Fibroblast of mammary gland (primary cell): ENCODE data around the gene CEP152.

Source experiments
- DNase-seq: peaks from one replicate; pipeline ENCODE4 v3.0.0-alpha.2; 2010; ENCODE audit warnings: low read depth
- H3K4me3 ChIP-seq: 2 replicates; pipeline ENCODE4 v1.5.1; 2011; ENCODE audit warnings: low read depth, mild to moderate bottlenecking, low read length, moderate library complexity; ENCODE audit not compliant: control insufficient read depth
- CTCF ChIP-seq: conservative IDR thresholded peaks from 2 replicates; pipeline ENCODE4 v1.5.1; 2011; ENCODE audit warnings: low read depth, low read length, inconsistent platforms; ENCODE audit not compliant: control insufficient read depth, insufficient read depth

Gene CEP152

DNA sequence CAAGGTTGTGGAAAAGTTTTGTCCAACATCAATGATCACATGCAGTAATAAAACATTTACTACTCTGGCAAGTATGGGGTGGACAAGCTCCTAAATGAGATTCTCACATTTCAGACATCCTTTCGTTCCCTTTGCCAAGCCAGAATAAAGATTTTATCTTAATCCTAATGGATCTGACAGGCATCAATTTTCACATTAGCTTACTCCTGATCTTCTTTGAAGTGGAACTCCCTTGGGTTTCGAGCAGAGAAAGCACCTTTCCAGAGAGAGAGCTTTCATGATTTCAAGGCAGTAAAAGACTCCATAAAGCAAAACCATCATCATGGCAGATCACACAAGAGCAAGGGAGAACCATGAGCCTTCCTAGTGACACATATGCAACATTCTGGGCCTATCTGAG is 39.8 kb upstream of the CEP152 start:
- no peak for DNase-seq
- no peak overlapping the region for H3K4me3 ChIP-seq
- no peak for TF ChIP-seq CTCF

- DNase-seq: no peak
- H3K4me3 ChIP-seq: no peak overlapping the region
- TF ChIP-seq CTCF: no peak
These were observed 34.3 kb upstream of the CEP152 start for GRCh38 chr15:48845123-48845522.

- no peak for DNase-seq
- no peak for TF ChIP-seq CTCF
- H3K4me3 ChIP-seq: no peak overlapping the region
These were observed 31.6 kb upstream of the CEP152 start for GRCh38 chr15:48842501-48842900.

DNA sequence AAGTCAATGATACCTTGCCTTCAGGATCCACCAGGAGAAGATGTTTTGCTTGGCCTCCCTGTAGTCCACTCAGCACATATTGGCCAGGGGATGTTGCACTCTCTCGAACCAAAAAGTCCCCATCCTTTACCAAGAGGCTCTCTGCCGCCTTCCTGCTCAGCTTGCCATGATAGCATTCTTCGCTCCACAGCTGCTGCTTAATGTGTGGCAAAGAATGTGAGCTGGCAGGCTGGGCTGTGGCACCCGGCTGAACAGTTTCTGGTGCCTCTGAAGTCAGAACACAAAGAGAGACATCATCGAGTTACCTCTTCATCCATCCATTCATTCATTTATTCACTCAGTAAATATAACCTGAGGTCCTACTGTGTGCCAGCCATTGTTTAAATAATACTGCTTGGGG is 23.9 kb upstream of the CEP152 start:
- no peak for TF ChIP-seq CTCF
- no peak for DNase-seq
- H3K4me3 ChIP-seq: no peak overlapping the region

DNA sequence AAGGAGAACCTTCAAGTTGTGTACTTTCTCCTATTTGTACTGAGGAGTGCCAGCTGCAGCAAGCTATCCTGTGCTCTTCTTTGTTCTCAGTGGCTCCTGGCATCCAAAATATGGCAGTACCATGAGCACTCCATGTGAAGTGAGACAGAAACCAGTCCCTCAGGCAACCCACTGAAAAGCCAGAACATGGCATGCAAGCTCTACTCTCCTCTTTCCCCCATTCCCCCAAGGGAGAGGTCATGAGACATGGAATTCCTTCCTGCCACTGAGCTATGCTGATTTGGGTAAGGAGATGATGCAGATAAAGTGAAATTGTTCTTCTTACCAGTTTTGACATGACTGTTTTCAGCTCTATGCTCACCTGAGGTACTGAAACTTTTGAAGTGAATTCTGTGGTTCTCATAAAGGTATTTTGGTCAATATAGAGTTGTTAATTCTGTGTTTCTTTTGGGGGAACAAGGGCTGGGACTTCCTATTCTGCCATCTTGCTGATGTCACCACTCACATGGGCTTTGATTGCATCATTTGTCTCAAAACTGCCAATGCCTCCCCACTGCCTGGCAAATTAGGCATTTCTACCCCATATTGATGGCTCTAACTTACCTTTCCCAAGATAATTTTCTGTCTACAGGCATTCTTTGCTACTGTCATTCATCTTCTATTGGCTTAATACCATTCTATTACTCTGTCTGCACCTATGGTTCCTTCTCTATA is 22.8 kb upstream of the CEP152 start:
- DNase-seq: no peak
- no peak overlapping the region for H3K4me3 ChIP-seq
- no peak for TF ChIP-seq CTCF

GRCh38 chr15:48832648-48833047 is 21.8 kb upstream of the CEP152 start:
- DNase-seq: no peak
- H3K4me3 ChIP-seq: no peak overlapping the region
- no peak for TF ChIP-seq CTCF

- no peak for DNase-seq
- no peak overlapping the region for H3K4me3 ChIP-seq
- no peak for TF ChIP-seq CTCF
These were observed 18.0 kb upstream of the CEP152 start for GRCh38 chr15:48828906-48829305.
